Keratinocyte (primary cell): Measurements from ENCODE around the gene DLG1.

Experiments
- EZH2 ChIP-seq: IDR thresholded peaks from one replicate; pipeline ENCODE4 v1.6.1; 2012; ENCODE audit warnings: inconsistent platforms, mild to moderate bottlenecking, low read length, moderate library complexity
- TF ChIP-seq, protein P1 (sequence below), 3 experiments: IDR thresholded peaks in 1 of 3; conservative IDR thresholded peaks in 1 of 3; optimal IDR thresholded peaks in 1 of 3; 2 replicates in 2 of 3; 3 replicates in 1 of 3; pipeline versions ENCODE3 to v1.5.1; 2011; ENCODE audit warnings: low read length in 3 of 3, mild to moderate bottlenecking in 3 of 3, moderate library complexity in 2 of 3, control low read depth in 1 of 3, inconsistent platforms in 1 of 3; ENCODE audit not compliant: insufficient read depth in 2 of 3; ENCODE audit errors: extremely low read depth in 1 of 3

DNA sequence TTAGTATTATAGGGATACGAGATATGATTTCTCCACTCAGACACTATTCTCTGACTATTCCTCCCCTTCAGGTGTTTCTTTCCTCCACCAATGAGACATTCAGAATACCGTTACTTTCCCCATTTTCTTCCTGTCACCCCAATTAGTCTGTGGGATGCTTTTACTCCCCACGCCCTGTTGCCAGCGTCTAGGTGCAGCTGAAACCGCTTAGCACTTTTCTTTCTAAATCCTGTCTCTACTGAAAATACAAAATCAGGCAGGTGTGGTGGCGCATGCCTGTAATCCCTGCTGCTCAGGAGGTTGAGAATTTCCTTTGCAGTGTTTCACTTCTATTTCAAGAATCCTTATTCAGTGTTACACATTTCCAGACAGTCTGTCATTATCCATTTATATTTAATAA is 49.6 kb upstream of the DLG1 start:
- TF ChIP-seq, protein P1, sequence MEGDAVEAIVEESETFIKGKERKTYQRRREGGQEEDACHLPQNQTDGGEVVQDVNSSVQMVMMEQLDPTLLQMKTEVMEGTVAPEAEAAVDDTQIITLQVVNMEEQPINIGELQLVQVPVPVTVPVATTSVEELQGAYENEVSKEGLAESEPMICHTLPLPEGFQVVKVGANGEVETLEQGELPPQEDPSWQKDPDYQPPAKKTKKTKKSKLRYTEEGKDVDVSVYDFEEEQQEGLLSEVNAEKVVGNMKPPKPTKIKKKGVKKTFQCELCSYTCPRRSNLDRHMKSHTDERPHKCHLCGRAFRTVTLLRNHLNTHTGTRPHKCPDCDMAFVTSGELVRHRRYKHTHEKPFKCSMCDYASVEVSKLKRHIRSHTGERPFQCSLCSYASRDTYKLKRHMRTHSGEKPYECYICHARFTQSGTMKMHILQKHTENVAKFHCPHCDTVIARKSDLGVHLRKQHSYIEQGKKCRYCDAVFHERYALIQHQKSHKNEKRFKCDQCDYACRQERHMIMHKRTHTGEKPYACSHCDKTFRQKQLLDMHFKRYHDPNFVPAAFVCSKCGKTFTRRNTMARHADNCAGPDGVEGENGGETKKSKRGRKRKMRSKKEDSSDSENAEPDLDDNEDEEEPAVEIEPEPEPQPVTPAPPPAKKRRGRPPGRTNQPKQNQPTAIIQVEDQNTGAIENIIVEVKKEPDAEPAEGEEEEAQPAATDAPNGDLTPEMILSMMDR (optimal IDR thresholded peaks at IDR 0.05 in 1 of 3, IDR thresholded peaks at IDR 0.05 in 1 of 3, conservative IDR thresholded peaks at IDR 0.05 in 1 of 3; ENCODE audit: extremely low read depth in 1 of 3, insufficient read depth in 2 of 3, low read length in 3 of 3), result no peak
- TF ChIP-seq EZH2, result no peak
